KMS-11 (cell line): ENCODE measurements around the gene ST8SIA6.

Experiments
- H2AFZ ChIP-seq: fragments of 200-600 bp; sonication (generic); 2 replicates; pipeline ENCODE4 v1.6.1; 2016; ENCODE audit warnings: antibody characterized with exemption, mixed run types, low read depth
- H3K27ac ChIP-seq: fragments of 200-600 bp; sonication (generic); 2 replicates; pipeline ENCODE4 v1.6.1; 2016; ENCODE audit warnings: mild to moderate bottlenecking, mixed run types
- H3K27me3 ChIP-seq: fragments of 200-600 bp; sonication (generic); 2 replicates; pipeline ENCODE4 v1.6.1; 2017; ENCODE audit warnings: mild to moderate bottlenecking, low read depth, mixed run types, moderate library complexity; ENCODE audit not compliant: insufficient read depth
- H3K36me3 ChIP-seq: fragments of 200-600 bp; sonication (generic); 2 replicates; pipeline ENCODE4 v1.6.1; 2017; ENCODE audit warnings: mild to moderate bottlenecking, mixed run types; ENCODE audit not compliant: insufficient read depth
- H3K4me1 ChIP-seq: fragments of 200-600 bp; sonication (generic); 2 replicates; pipeline ENCODE4 v1.6.1; 2016; ENCODE audit warnings: mild to moderate bottlenecking, low read depth, mixed run types; ENCODE audit not compliant: poor library complexity, severe bottlenecking
- H3K4me2 ChIP-seq: fragments of 200-600 bp; sonication (generic); 2 replicates; pipeline ENCODE4 v1.7.0; 2016; ENCODE audit warnings: mild to moderate bottlenecking, mixed run types
- H3K4me3 ChIP-seq: fragments of 200-600 bp; sonication (generic); IDR thresholded peaks from 2 replicates; pipeline ENCODE4 v1.6.1; 2017; ENCODE audit warnings: low read depth, low read length, mixed read lengths; ENCODE audit not compliant: insufficient read depth
- H3K79me2 ChIP-seq: fragments of 200-600 bp; sonication (generic); 2 replicates; pipeline ENCODE4 v1.6.1; 2016; ENCODE audit warnings: low read depth, mixed run types; ENCODE audit not compliant: insufficient read depth
- H3K9ac ChIP-seq: fragments of 200-600 bp; sonication (generic); 2 replicates; pipeline ENCODE4 v1.6.1; 2016; ENCODE audit warnings: mild to moderate bottlenecking, mixed run types
- H4K20me1 ChIP-seq: fragments of 200-600 bp; sonication (generic); 2 replicates; pipeline ENCODE4 v1.6.1; 2016; ENCODE audit warnings: mild to moderate bottlenecking, mixed run types; ENCODE audit not compliant: insufficient read depth
- CTCF ChIP-seq: fragments of 200-600 bp; sonication (generic); conservative IDR thresholded peaks from 2 replicates; pipeline ENCODE4 v1.6.1; 2017; ENCODE audit warnings: low read depth, mild to moderate bottlenecking, antibody characterized with exemption, low read length, moderate library complexity, mixed read lengths

Gene ST8SIA6

GRCh38 chr10:17290226-17290625, 164.2 kb downstream of the ST8SIA6 start:
- Histone ChIP-seq H3K9ac (no peak overlapping the region), H3K4me3 (no peak overlapping the region), H3K4me1 (no peaks in the 10 kb centered on the region), H3K27ac (no peak overlapping the region), H3K4me2 (no peak overlapping the region), H3K27me3 (no peaks in the 10 kb centered on the region), H4K20me1 (no peaks in the 10 kb centered on the region), H3K79me2 (no peaks in the 10 kb centered on the region), H3K36me3 (no peaks in the 10 kb centered on the region), H2AFZ (no peak overlapping the region)
- no peak for TF ChIP-seq CTCF

- Histone ChIP-seq H3K79me2 (no peaks in the 10 kb centered on the region), H3K4me2 (no peak overlapping the region), H3K9ac (no peak overlapping the region)
These were observed 164.6 kb downstream of the ST8SIA6 start for GRCh38 chr10:17289763-17290162.

GRCh38 chr10:17286562-17287550, 167.5 kb downstream of the ST8SIA6 start:
- Histone ChIP-seq H4K20me1 (no peaks in the 10 kb centered on the region), H3K4me2 (no peak overlapping the region), H3K27me3 (no peaks in the 10 kb centered on the region), H2AFZ (no peak overlapping the region), H3K27ac (no peak overlapping the region), H3K9ac (no peak overlapping the region), H3K79me2 (no peaks in the 10 kb centered on the region), H3K4me3 (no peak overlapping the region), H3K36me3 (no peaks in the 10 kb centered on the region), H3K4me1 (no peaks in the 10 kb centered on the region)
- no peak for TF ChIP-seq CTCF

More at GRCh38 chr10:17289763-17290162, 164.6 kb downstream of the ST8SIA6 start:
- Histone ChIP-seq H3K4me1 (no peaks in the 10 kb centered on the region), H3K27ac (no peak overlapping the region), H3K36me3 (no peaks in the 10 kb centered on the region), H3K27me3 (no peaks in the 10 kb centered on the region), H2AFZ (no peak overlapping the region), H4K20me1 (no peaks in the 10 kb centered on the region), H3K4me3 (no peak overlapping the region)
- TF ChIP-seq CTCF, result no peak

- Histone ChIP-seq H2AFZ (no peak overlapping the region), H3K4me2 (no peak overlapping the region), H3K4me1 (no peaks in the 10 kb centered on the region), H4K20me1 (no peaks in the 10 kb centered on the region), H3K36me3 (no peaks in the 10 kb centered on the region), H3K4me3 (no peak overlapping the region), H3K27me3 (no peaks in the 10 kb centered on the region), H3K79me2 (no peaks in the 10 kb centered on the region), H3K27ac (no peak overlapping the region), H3K9ac (no peak overlapping the region)
- no peak for TF ChIP-seq CTCF
These were observed 172.1 kb downstream of the ST8SIA6 start for GRCh38 chr10:17282311-17282710.
